Uterus (tissue), 4 donors: Measurements from ENCODE around the gene COPA. TPM values are rescaled to one million over a fixed set of nuclear protein-coding genes. Genes with fewer than 3 reads are reported as not detected.

Source experiments
- DNase-seq, 2 donors: peaks; one replicate each; pipeline ENCODE4 v3.0.0-alpha.2; 2019 to 2020
- H3K27ac ChIP-seq, 2 donors: fragments of 200-600 bp; sonication (generic); 1 replicate in 1 of 2; 2 replicates in 1 of 2; pipeline ENCODE4 v1.5.1; 2016 to 2018
- H3K27me3 ChIP-seq, 2 donors: fragments of 200-600 bp; sonication (generic); one replicate each; pipeline ENCODE4 v1.5.1; 2018 to 2019; ENCODE audit warnings: control low read depth in 1 of 2
- H3K36me3 ChIP-seq, 2 donors: fragments of 200-600 bp; sonication (generic); one replicate each; pipeline ENCODE4 v1.5.1; 2019; ENCODE audit warnings: control low read depth in 1 of 2
- H3K4me1 ChIP-seq, 2 donors: fragments of 200-600 bp; sonication (generic); one replicate each; pipeline ENCODE4 v1.5.1; 2018 to 2019; ENCODE audit warnings: control low read depth in 1 of 2
- H3K4me3 ChIP-seq, 2 donors: fragments of 200-600 bp; sonication (generic); 1 replicate in 1 of 2; 2 replicates in 1 of 2; pipeline ENCODE4 v1.5.1; 2018 to 2019; ENCODE audit warnings: mild to moderate bottlenecking in 1 of 2
- H3K9me3 ChIP-seq, 2 donors: fragments of 200-600 bp; sonication (generic); one replicate each; pipeline ENCODE4 v1.5.1; 2019; ENCODE audit warnings: control low read depth in 1 of 2
- POLR2A ChIP-seq, 2 donors: fragments of 450-650 bp; IDR thresholded peaks; one replicate each; pipeline ENCODE4 v1.6.1; 2016; ENCODE audit warnings: antibody characterized with exemption in 2 of 2, mild to moderate bottlenecking in 1 of 2, moderate library complexity in 1 of 2
- intact Hi-C: fragments of 100-400 bp; cut with DNase I; formaldehyde crosslinking; loops from one replicate; pipeline ENCODE4 v1.15.1; 2023; ENCODE audit warnings: low total_unique reads
- total RNA-seq, 4 donors: library from RNA; depleted of rRNA in 3 of 4; stranded (reverse); fragments of >200 nt in 3 of 4; gene quantifications; one replicate each; pipeline versions ENCODE4 v1.1.0 to v1.2.4, GENCODE V29; 2014 to 2023
- TF ChIP-seq, protein P1 (sequence below), 4 experiments: fragments of 200-600 bp in 2 of 4; fragments of 450-650 bp in 2 of 4; sonication (generic) in 2 of 4; IDR thresholded peaks; one replicate each; pipeline ENCODE4 v1.5.1; 2016 to 2019; ENCODE audit warnings: antibody characterized with exemption in 4 of 4, mild to moderate bottlenecking in 2 of 4, moderate library complexity in 1 of 4
- donor health status: DM: yes; HTN: yes; CAD: no.

The COPA gene
- total RNA-seq, 4 donors from 2014 or later = 71.2 to 211 (median 130) TPM

DNA sequence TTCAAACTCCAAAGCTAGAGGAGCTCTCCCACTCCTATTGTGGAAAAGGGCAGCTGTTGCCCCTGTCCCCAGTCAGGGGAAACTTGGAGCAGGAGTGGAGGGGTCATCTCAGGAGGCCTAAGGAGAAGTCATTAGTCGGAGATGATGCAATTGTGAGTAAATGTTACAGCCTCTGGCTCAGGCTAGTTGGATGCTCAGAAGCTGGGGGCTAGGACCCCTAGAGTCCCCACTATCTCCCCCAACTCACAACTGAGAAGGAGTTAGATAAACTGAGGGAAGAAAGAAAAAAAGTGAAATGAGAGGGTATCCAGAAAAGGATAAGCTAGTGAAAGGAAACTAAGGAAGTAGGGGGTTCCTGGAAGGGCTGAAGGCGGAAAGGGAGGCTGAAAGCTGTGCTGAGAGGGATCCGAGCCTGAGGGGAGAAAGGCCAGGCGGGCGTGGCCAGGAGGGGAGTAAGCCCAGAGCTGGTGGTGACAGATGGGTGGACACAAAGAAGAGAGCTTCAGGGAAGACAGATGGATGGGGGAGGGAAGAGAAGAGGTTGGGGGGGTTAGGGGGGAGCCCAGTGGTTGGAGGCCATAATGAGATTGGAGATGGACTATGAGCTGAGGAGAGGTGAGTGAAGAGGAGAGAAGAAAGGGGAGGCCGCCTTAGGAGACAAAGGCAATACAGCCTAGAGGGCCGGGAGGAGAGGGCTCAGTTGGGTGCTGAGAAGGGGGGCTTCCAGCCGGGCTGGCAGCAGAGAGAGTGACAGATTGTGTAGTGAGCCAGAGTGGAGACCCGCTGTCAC lies 19.3 kb upstream of the COPA start:
- Histone ChIP-seq H3K9me3 (no peaks in the 10 kb centered on the region), H3K4me1 (no peaks in the 10 kb centered on the region), H3K27me3 (no peaks in the 10 kb centered on the region), H3K27ac (no peak overlapping the region), H3K4me3 (no peak overlapping the region), H3K36me3 (no peaks in the 10 kb centered on the region)
- TF ChIP-seq, protein P1, sequence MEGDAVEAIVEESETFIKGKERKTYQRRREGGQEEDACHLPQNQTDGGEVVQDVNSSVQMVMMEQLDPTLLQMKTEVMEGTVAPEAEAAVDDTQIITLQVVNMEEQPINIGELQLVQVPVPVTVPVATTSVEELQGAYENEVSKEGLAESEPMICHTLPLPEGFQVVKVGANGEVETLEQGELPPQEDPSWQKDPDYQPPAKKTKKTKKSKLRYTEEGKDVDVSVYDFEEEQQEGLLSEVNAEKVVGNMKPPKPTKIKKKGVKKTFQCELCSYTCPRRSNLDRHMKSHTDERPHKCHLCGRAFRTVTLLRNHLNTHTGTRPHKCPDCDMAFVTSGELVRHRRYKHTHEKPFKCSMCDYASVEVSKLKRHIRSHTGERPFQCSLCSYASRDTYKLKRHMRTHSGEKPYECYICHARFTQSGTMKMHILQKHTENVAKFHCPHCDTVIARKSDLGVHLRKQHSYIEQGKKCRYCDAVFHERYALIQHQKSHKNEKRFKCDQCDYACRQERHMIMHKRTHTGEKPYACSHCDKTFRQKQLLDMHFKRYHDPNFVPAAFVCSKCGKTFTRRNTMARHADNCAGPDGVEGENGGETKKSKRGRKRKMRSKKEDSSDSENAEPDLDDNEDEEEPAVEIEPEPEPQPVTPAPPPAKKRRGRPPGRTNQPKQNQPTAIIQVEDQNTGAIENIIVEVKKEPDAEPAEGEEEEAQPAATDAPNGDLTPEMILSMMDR (IDR thresholded peaks at IDR 0.05) = no peak
- TF ChIP-seq POLR2A (IDR thresholded peaks at IDR 0.05) = no peak
- intact Hi-C loops = no loop called here
- DNase-seq = no peak

DNA sequence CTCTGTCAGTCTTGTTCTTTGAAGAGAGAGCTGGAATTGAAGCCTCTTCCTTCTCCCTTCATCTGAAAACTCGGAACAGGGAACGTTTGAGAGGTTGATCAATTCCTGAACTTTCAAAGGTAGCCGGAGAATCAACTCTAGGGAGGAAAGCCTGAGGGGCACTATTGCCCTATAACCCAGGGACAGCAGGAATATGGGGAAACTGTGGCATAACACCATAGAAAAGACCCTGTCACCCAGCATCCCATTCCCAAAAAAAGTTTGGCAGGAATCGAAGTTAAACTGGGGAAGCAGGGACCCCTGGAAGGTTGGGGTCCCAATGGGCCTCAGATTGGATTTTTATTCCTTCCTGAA lies 18.7 kb upstream of the COPA start:
- no peaks in the 10 kb centered on the region for H3K27me3 ChIP-seq
- no peak for DNase-seq
- no peak overlapping the region for H3K4me3 ChIP-seq
- H3K36me3 ChIP-seq = no peaks in the 10 kb centered on the region
- intact Hi-C loops = no loop called here
- no peak overlapping the region for H3K27ac ChIP-seq
- no peak for TF ChIP-seq POLR2A (IDR thresholded peaks at IDR 0.05)
- TF ChIP-seq, protein P1 (IDR thresholded peaks at IDR 0.05) = no peak
- H3K9me3 ChIP-seq = no peaks in the 10 kb centered on the region
- no peaks in the 10 kb centered on the region for H3K4me1 ChIP-seq

DNA sequence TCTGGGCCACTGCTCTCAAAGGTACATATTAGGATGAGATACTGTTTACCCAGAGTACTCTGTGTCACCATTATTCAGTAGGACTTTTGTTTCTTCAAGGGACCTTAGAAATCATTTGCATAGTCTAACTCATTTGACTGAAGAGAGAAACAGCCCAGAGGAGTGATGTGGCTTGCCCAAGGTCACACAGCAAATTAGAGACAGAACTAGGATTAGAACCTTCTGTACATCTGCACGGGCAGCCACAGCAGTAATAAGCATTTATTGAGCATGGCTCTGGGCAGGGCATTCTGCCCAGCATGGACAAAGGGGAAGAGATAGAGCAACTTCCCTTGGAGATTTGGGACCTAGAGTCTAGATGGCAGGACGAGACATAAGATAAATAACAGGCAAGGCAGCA lies 18.1 kb upstream of the COPA start:
- intact Hi-C loops = no loop called here
- no peaks in the 10 kb centered on the region for H3K36me3 ChIP-seq
- H3K4me1 ChIP-seq = no peaks in the 10 kb centered on the region
- H3K4me3 ChIP-seq = no peak overlapping the region
- no peak overlapping the region for H3K27ac ChIP-seq
- H3K27me3 ChIP-seq = no peaks in the 10 kb centered on the region
- no peaks in the 10 kb centered on the region for H3K9me3 ChIP-seq
- no peak for DNase-seq
- no peak for TF ChIP-seq POLR2A (IDR thresholded peaks at IDR 0.05)
- TF ChIP-seq, protein P1 (IDR thresholded peaks at IDR 0.05) = no peak

DNA sequence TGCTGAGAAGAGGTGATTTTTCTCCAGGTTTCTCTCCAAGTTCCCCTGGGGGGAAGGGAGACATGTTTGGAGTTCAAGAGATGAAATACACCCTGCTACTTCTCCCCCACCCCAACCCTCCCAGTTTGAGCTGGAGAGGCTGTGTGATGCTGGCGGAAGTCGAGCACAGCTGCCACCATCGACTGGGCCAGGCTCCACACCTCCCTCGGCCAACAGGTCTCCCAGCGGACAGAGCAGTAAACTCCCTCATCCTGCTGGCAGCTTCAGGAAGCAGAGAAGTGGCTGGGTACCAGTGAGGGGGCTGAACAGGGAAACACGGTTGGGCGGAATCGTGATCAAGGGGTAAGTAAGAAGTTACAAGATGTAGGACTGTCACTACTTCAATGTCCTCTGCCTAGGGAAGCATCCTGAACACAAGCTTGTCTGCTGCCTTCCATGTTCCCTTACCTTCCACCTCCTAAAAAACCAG lies 17.2 kb upstream of the COPA start:
- no peaks in the 10 kb centered on the region for H3K9me3 ChIP-seq
- no peaks in the 10 kb centered on the region for H3K27me3 ChIP-seq
- TF ChIP-seq, protein P1 (IDR thresholded peaks at IDR 0.05) = no peak
- TF ChIP-seq POLR2A (IDR thresholded peaks at IDR 0.05) = no peak
- intact Hi-C loops = no loop called here
- no peak overlapping the region for H3K27ac ChIP-seq
- no peak overlapping the region for H3K4me3 ChIP-seq
- H3K4me1 ChIP-seq = no peaks in the 10 kb centered on the region
- no peak for DNase-seq
- H3K36me3 ChIP-seq = no peaks in the 10 kb centered on the region

DNA sequence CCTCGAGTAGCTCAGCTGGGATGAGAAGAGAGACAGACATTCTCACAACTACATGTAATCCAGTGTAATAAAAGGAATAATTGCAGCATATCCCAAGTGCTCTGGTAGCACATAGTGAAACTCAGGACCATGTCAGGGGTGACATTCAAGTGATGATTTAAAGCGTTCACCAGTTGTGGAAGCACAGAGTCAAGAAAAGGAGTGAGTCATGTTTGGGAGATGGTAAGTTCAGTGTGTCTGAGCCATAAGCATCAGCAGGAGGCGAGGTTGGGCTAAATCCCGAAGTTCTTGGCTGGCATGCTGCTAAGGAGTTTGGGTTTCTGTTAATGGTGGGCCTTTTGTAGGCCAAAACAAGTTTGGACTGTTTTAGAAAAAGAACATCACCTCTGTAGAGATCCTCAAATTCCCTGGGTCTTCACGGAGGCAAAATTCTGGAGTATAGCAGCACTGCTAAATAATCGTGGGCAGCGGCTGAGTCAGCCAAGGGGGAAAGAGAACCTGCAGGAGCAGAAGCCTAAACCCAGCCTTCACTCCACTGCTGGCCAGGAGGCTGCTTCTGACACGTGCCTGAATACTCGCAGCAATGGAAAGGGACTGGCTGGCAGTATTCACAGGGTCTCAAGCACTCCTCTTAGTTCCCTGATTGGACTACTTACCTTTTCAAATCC lies 16.6 kb upstream of the COPA start:
- Histone ChIP-seq H3K4me3 (no peak overlapping the region), H3K36me3 (no peaks in the 10 kb centered on the region), H3K4me1 (no peaks in the 10 kb centered on the region), H3K27me3 (no peaks in the 10 kb centered on the region), H3K9me3 (no peaks in the 10 kb centered on the region), H3K27ac (no peak overlapping the region)
- intact Hi-C loops = no loop called here
- no peak for DNase-seq
- TF ChIP-seq, protein P1 (IDR thresholded peaks at IDR 0.05) = no peak
- no peak for TF ChIP-seq POLR2A (IDR thresholded peaks at IDR 0.05)
